LNCAP (cell line): ENCODE measurements around the gene SCMH1.

Experiments
- CTCF ChIP-seq: fragments of 450-650 bp; IDR thresholded peaks from 2 replicates; pipeline ENCODE4 v1.5.1; 2017; ENCODE audit warnings: mild to moderate bottlenecking

Gene SCMH1

GRCh38 chr1:41024953-41025352 is 217.2 kb downstream of the SCMH1 start:
- TF ChIP-seq CTCF, result no peak

GRCh38 chr1:41023279-41023990 is 218.7 kb downstream of the SCMH1 start:
- no peak for TF ChIP-seq CTCF

GRCh38 chr1:41022424-41022823 is 219.7 kb downstream of the SCMH1 start:
- TF ChIP-seq CTCF, result no peak

GRCh38 chr1:41021526-41022308 is 220.4 kb downstream of the SCMH1 start, which contains the start of gene SLFNL1:
Gene SLFNL1 (minus strand): TSS chr1:41021725. CDS start chr1:41020660, 1,065 bp downstream.
- no peak for TF ChIP-seq CTCF

GRCh38 chr1:41020654-41021053 is 221.5 kb downstream of the SCMH1 start:
- no peak for TF ChIP-seq CTCF

GRCh38 chr1:41020109-41020576 is 222.0 kb downstream of the SCMH1 start:
- no peak for TF ChIP-seq CTCF

- no peak for TF ChIP-seq CTCF
Observed at GRCh38 chr1:41019353-41019745, 222.8 kb downstream of the SCMH1 start.
